Prostate gland (tissue), 2 donors: Measurements from ENCODE around the gene RGS9BP.

ENCODE experiments used
- CTCF ChIP-seq, 4 experiments: fragments of 200-600 bp in 2 of 4; fragments of 450-650 bp in 2 of 4; sonication (generic) in 2 of 4; IDR thresholded peaks; 1 replicate in 3 of 4; 2 replicates in 1 of 4; pipeline ENCODE4 v1.5.1; 2016 to 2019; ENCODE audit warnings: antibody characterized with exemption in 4 of 4, mild to moderate bottlenecking in 2 of 4, moderate library complexity in 2 of 4
- POLR2A ChIP-seq: fragments of 450-650 bp; IDR thresholded peaks from one replicate; pipeline ENCODE4 v1.6.1; 2016; ENCODE audit warnings: antibody characterized with exemption, mild to moderate bottlenecking

DNA sequence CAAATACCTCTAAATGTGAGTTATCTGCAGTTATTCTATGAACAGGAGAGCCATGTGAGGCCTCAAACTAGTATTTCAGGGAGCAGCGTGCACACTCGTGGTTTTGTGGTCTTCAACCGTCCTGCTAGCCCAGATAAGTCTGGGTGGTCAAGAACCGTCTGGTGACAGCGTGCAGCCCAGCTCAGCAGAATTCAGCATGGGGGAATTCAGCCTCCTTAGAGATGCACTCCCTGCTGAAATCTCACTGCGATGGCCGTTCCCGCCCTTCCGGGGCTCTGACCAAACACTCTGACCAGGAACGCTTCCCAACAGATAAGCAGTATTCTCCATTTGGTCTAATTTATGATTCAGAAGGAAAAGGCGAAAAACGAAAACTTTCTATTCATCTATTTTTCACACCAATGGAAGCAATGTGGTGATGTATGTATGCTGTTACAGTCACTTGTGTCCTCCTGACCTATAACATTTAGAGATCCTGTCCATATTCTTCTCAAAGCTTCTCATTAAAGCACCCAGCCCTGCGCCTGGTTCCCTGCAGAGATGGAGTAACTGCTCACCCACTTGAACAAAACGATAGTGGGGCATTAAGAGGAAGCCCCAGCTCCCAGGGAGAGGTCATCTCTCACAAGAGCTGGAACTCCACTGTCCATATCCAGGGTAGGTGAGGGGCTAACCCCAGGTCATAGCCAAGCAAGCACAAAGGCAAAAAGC is 3.6 kb upstream of the RGS9BP start:
- TF ChIP-seq CTCF (IDR thresholded peaks at IDR 0.05): no peak
- no peak for TF ChIP-seq POLR2A
